ENCODE results near the gene CPPED1.
A peak's percentile ranks its signal among the peaks of the same experiment; 100 is the strongest.
"Not testable (repeated sequence)": the region's sequence is repeated elsewhere in the genome, so short reads cannot be mapped to it uniquely, and the experiment has no call there.

Gene CPPED1

DNA sequence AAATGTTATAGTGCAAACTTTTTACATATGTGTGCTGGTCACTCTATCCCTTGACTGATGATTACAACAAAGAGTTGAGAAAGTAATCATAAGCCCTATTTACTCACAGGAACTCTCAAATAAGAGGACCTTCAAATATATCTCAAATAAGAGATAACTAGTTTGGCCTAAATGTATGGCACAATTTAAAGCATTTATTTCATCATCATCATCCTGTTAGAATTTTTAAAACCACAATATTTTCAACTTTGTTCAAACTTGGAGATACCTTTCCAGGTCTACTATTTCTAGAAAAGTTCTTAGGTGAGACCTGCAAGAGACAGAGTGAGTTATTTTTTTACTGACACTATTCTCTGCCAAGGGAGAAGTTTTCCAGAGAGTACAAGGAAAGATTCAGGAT is 5.5 kb downstream of the CPPED1 start:
- H3K27ac Mint-ChIP-seq (ENCODE audit: low read depth), result no peak overlapping the region
- ATAC-seq (replicated peaks; ENCODE audit: extremely low read depth, poor library complexity, severe bottlenecking) (no peak), DNase-seq (ENCODE audit: low spot score in 2 of 2) (no peak)
- H3K4me3 Mint-ChIP-seq, result no peak overlapping the region
- H3K9me3 Mint-ChIP-seq, result no peaks in the 10 kb centered on the region
- peaks cover 7% of the 10 kb centered on the region for H3K36me3 Mint-ChIP-seq (ENCODE audit: insufficient read depth)
- peaks cover 20% of the 10 kb centered on the region for H3K4me1 Mint-ChIP-seq
- no peaks in the 10 kb centered on the region for H3K27me3 Mint-ChIP-seq

DNA sequence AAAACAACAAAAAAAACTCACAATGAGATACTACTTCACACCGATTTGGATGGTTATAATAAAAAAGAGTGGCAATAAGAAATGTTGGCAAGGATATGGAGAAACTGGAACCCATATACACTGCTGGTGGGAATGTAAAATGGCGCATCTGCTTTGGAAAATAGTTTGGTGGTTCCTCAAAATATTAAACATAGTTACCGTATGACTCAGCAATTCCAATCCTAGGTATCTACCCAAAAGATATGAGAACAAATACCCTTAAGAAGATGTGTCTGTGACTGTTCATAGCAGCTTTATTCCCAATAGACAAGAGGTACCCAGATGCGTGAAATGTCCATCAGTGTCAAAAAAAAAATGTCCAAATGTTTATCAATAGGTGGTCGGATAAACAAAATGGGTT is 7.2 kb downstream of the CPPED1 start:
- Mint-ChIP-seq H3K27ac (ENCODE audit: low read depth) (no peak overlapping the region), H3K27me3 (no peaks in the 10 kb centered on the region)

DNA sequence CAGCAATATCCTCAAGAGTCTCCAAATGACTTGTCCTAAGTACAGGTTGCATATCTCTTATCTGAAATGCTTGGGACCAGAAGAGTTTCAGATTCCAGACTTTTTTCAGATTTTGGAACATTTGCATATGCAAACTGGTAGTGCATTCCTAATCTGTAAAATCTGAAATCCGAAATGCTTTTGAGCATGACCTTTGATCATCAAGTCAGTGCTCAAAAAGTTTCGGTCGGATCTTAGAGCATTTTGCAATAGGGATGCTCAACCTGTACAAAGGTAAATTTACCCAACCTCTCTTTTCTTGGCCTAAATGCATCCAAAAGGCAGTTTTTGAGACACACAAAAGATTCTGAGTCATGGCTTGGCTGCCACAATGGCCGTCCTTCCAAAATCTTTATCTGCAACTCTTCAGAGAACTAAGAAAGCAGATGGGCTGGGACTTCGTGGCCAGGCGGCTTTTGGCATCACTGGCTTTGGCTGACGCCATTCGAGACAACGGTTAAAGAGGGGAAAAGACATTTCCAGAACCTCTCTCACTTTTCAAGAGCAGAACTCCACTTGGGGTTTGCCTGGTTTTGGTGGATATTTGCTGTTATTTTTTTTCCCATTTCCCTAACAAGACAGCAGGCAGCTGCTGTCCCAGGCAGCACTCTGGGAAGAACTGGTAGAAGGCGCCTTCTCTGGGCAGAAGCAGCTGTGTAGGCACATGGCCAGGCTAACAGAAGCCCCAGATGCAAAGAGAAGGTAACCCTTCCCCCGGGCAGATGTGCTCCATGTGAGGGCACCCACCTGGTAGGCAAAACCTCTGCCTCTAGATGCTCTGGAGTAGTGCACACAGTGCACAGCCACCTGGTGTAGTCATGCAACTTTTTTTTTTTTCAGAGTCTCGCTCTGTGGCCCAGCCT is 8.9 kb downstream of the CPPED1 start:
- H3K4me1 Mint-ChIP-seq, result peaks cover 8% of the 10 kb centered on the region
- H3K4me3 Mint-ChIP-seq, result no peak overlapping the region
- H3K36me3 Mint-ChIP-seq (ENCODE audit: insufficient read depth), result peaks cover 2% of the 10 kb centered on the region
- H3K9me3 Mint-ChIP-seq, result peaks cover 5% of the 10 kb centered on the region
- H3K27me3 Mint-ChIP-seq, result no peaks in the 10 kb centered on the region
- no peak for DNase-seq (ENCODE audit: low spot score in 2 of 2)
- no peak for ATAC-seq (replicated peaks; ENCODE audit: extremely low read depth, poor library complexity, severe bottlenecking)
- no peak overlapping the region for H3K27ac Mint-ChIP-seq (ENCODE audit: low read depth)

More for the DNA sequence above, 7.2 kb downstream of the CPPED1 start:
- peaks cover 2% of the 10 kb centered on the region for H3K36me3 Mint-ChIP-seq (ENCODE audit: insufficient read depth)
- no peak overlapping the region for H3K4me3 Mint-ChIP-seq
- peaks cover 5% of the 10 kb centered on the region for H3K9me3 Mint-ChIP-seq
- no peak for DNase-seq (ENCODE audit: low spot score in 2 of 2)
- peaks cover 11% of the 10 kb centered on the region for H3K4me1 Mint-ChIP-seq
- no peak for ATAC-seq (replicated peaks; ENCODE audit: extremely low read depth, poor library complexity, severe bottlenecking)

DNA sequence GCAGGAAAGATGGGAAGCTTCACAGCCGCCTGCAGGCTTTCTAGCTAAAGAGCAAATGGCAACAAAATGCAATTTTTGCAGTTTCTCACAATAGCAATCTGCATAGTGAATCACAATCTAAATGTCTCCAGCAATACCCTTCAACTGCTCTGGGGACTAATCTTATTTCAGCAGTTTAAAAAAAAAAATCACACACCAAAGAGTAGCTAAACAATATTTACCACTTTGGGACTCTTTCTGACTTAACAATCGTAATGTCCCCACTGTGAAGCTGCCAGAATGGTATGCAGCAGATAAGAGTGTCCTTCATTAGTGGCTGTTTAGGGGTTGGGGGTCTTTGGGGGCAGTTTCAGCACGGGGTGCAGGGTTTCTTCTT is 9.8 kb downstream of the CPPED1 start:
- Mint-ChIP-seq H3K4me1 (peaks cover 8% of the 10 kb centered on the region), H3K4me3 (no peak overlapping the region), H3K36me3 (ENCODE audit: insufficient read depth) (peaks cover 2% of the 10 kb centered on the region), H3K27me3 (no peaks in the 10 kb centered on the region), H3K9me3 (peaks cover 5% of the 10 kb centered on the region), H3K27ac (ENCODE audit: low read depth) (no peak overlapping the region)
- DNase-seq (ENCODE audit: low spot score in 2 of 2) (no peak), ATAC-seq (replicated peaks; ENCODE audit: extremely low read depth, poor library complexity, severe bottlenecking) (no peak)

DNA sequence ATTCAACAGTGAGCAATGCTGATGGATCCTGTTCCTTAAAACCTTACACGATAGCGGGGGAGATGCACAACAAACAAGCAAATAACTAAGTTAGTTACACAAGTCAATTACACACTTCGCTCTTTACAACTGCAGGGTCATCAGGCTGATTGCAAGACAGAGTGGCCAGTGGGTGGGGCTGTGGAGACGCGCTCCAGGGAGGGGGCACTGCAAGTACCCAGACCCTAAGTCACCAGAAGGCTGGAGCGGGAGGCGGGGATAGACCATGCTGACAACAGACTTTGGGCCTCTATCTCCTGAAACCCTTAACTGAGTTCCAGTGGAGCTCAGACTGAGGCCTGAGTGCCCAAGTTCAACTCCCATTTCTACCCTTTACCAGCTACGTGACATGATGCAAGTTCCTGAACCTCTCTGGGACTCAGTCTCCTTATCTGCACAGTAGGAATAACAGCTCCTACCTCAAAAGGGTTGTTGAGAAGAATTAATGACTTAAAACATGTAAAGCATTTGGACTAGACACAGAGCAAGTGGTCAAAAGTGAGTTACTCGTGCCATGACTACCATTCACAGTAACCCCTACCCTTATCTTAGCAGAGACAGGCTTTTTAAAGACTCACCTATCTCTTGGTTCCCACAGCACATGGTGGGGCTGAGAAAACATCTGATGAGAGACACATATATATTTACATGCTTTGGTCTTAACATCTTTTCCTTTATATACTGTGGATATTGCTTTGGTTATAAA is 10.4 kb downstream of the CPPED1 start:
- Mint-ChIP-seq H3K27ac (ENCODE audit: low read depth) (no peak overlapping the region), H3K4me3 (no peak overlapping the region), H3K27me3 (no peaks in the 10 kb centered on the region), H3K4me1 (peaks cover 8% of the 10 kb centered on the region), H3K36me3 (ENCODE audit: insufficient read depth) (peaks cover 2% of the 10 kb centered on the region), H3K9me3 (peaks cover 5% of the 10 kb centered on the region)
- no peak for DNase-seq (ENCODE audit: low spot score in 2 of 2)
- no peak for ATAC-seq (replicated peaks; ENCODE audit: extremely low read depth, poor library complexity, severe bottlenecking)

DNA sequence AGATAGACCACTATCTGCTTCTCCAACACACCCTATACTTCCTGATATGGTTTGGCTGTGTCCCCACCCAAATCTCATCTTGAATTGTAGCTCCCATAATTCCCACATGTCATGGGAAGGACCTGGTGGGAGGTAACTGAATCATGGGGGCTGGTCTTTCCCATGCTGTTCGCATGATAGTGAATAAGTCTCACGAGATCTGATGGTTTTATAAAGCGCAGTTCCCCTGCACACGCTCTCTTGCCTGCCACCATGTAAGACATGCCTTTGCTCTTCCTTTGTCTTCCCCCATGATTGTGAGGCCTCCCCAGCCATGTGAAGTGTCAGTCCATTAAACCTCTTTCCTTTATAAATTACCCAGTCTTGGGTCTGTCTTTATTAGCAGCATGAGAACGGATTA is 11.2 kb downstream of the CPPED1 start:
- not testable (repeated sequence) for ATAC-seq (replicated peaks; ENCODE audit: extremely low read depth, poor library complexity, severe bottlenecking); H3K27me3 Mint-ChIP-seq; H3K27ac Mint-ChIP-seq (ENCODE audit: low read depth); H3K4me3 Mint-ChIP-seq; H3K4me1 Mint-ChIP-seq; DNase-seq (ENCODE audit: low spot score in 2 of 2); H3K9me3 Mint-ChIP-seq; H3K36me3 Mint-ChIP-seq (ENCODE audit: insufficient read depth)

DNA sequence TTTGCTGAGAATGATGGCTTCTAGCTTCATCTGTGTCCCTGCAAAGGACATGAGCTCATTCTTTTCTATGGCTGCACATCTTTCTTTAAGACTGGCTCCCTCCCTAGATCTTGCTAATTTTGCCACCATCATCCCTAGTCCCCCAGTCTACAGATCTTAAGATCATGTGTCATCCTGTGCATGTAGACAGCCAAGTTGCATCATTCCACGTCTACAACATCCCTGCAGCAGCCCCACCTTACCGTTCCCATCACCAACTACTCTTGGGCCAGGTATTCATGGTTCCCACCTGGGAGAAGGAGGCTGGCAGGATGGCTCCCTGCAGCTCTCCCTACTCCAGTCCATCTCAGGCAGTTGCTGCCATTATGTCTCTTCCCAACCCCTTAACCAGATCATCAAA is 12.3 kb downstream of the CPPED1 start:
- no peak for DNase-seq (ENCODE audit: low spot score in 2 of 2)
- Mint-ChIP-seq H3K27ac (ENCODE audit: low read depth) (peak overlapping the region; percentile 17), H3K9me3 (peaks cover 5% of the 10 kb centered on the region), H3K36me3 (ENCODE audit: insufficient read depth) (peaks cover 2% of the 10 kb centered on the region), H3K27me3 (no peaks in the 10 kb centered on the region), H3K4me3 (no peak overlapping the region), H3K4me1 (peaks cover 8% of the 10 kb centered on the region)
- ATAC-seq (replicated peaks; ENCODE audit: extremely low read depth, poor library complexity, severe bottlenecking), result no peak

DNA sequence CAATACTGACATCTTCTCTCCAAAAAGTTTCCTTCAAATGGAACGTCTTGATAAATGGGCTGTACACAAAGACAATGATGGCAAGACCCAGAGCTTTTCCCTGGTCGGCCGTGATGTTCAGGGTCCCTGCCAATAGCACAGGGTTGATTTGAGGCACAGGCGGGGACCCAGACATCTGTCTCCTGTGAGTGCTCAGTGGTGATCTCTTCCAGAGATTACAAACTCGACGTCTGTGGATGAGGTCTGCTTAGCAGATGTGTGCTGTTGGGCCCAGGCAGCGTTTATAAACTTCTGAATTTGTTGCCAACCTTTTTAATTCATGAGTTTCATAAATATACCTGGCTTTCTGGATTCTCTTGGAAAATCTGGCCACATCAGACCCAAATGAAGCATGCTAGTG is 14.9 kb downstream of the CPPED1 start:
- Mint-ChIP-seq H3K4me1 (peaks cover 8% of the 10 kb centered on the region), H3K27me3 (no peaks in the 10 kb centered on the region)
- DNase-seq (ENCODE audit: low spot score in 2 of 2), result no peak

DNA sequence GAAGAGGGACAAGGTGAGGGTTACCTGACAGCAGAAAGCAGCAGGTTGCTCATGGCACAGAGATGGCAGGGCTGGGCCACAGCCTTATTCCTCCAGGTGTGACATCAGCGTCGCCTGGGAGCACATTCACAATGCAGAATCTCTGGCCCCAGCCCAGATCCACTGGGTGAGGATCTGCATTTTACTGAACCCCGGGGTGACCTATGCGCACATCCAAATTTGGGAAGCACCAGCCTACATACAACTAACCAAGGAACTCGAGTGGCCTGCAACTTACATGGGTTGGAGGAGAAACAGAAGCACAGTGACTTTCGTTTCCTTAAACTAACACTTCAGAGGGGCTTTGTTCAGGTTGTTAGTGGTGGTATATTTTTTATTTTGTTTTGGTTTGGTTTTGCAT is 17.6 kb downstream of the CPPED1 start:
- Mint-ChIP-seq H3K27ac (ENCODE audit: low read depth) (no peak overlapping the region), H3K27me3 (no peaks in the 10 kb centered on the region), H3K36me3 (ENCODE audit: insufficient read depth) (peaks cover 2% of the 10 kb centered on the region), H3K4me1 (peaks cover 12% of the 10 kb centered on the region), H3K4me3 (no peak overlapping the region), H3K9me3 (no peaks in the 10 kb centered on the region)
- ATAC-seq (replicated peaks; ENCODE audit: extremely low read depth, poor library complexity, severe bottlenecking) (no peak), DNase-seq (ENCODE audit: low spot score in 2 of 2) (no peak)

More for the DNA sequence above, 14.9 kb downstream of the CPPED1 start:
- Mint-ChIP-seq H3K4me3 (no peak overlapping the region), H3K27ac (ENCODE audit: low read depth) (no peak overlapping the region), H3K9me3 (peaks cover 5% of the 10 kb centered on the region), H3K36me3 (ENCODE audit: insufficient read depth) (peaks cover 2% of the 10 kb centered on the region)
- ATAC-seq (replicated peaks; ENCODE audit: extremely low read depth, poor library complexity, severe bottlenecking), result no peak

GRCh38 chr16:12784076-12784475 is 19.6 kb downstream of the CPPED1 start:
- Mint-ChIP-seq H3K27me3 (no peaks in the 10 kb centered on the region), H3K27ac (ENCODE audit: low read depth) (no peak overlapping the region), H3K4me1 (peaks cover 12% of the 10 kb centered on the region), H3K4me3 (no peak overlapping the region), H3K9me3 (no peaks in the 10 kb centered on the region), H3K36me3 (ENCODE audit: insufficient read depth) (peaks cover 4% of the 10 kb centered on the region)
- ATAC-seq (replicated peaks; ENCODE audit: extremely low read depth, poor library complexity, severe bottlenecking) (no peak), DNase-seq (ENCODE audit: low spot score in 2 of 2) (no peak)

- Mint-ChIP-seq H3K27ac (ENCODE audit: low read depth) (peak overlapping the region; percentile 20), H3K4me1 (peaks cover 12% of the 10 kb centered on the region), H3K9me3 (no peaks in the 10 kb centered on the region), H3K27me3 (no peaks in the 10 kb centered on the region), H3K36me3 (ENCODE audit: insufficient read depth) (peaks cover 3% of the 10 kb centered on the region), H3K4me3 (no peak overlapping the region)
- DNase-seq (ENCODE audit: low spot score in 2 of 2) (no peak), ATAC-seq (replicated peaks; ENCODE audit: extremely low read depth, poor library complexity, severe bottlenecking) (no peak)
Observed at GRCh38 chr16:12781777-12782176, 21.9 kb downstream of the CPPED1 start.

GRCh38 chr16:12780467-12780866 is 23.2 kb downstream of the CPPED1 start:
- no peaks in the 10 kb centered on the region for H3K27me3 Mint-ChIP-seq
- H3K4me3 Mint-ChIP-seq, result no peak overlapping the region
- H3K4me1 Mint-ChIP-seq, result peaks cover 12% of the 10 kb centered on the region
- H3K9me3 Mint-ChIP-seq, result no peaks in the 10 kb centered on the region
- no peak overlapping the region for H3K27ac Mint-ChIP-seq (ENCODE audit: low read depth)
- ATAC-seq (replicated peaks; ENCODE audit: extremely low read depth, poor library complexity, severe bottlenecking) (no peak), DNase-seq (ENCODE audit: low spot score in 2 of 2) (no peak)
- H3K36me3 Mint-ChIP-seq (ENCODE audit: insufficient read depth), result peaks cover 3% of the 10 kb centered on the region

DNA sequence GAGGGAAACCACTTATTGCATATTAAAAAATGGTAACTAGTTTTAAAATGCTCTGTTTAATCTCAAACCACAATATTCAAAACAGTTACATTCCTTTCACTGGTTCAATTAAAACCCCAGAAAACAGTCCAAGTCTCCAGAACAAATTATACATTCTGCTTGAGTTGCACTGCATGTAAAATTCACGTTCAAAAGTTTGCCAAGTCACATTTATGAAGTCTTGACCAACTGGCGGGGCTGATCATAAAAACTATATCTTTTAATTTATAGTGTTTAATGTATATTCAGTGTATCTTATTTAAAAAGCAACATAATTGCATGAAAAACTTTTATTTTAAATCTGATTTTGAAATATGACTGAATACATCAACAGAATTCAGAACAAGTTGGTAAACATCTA is 25.0 kb downstream of the CPPED1 start:
- Mint-ChIP-seq H3K4me3 (no peak overlapping the region), H3K27me3 (no peaks in the 10 kb centered on the region), H3K9me3 (no peaks in the 10 kb centered on the region), H3K27ac (ENCODE audit: low read depth) (no peak overlapping the region), H3K4me1 (peaks cover 12% of the 10 kb centered on the region), H3K36me3 (ENCODE audit: insufficient read depth) (peaks cover 8% of the 10 kb centered on the region)
- DNase-seq (ENCODE audit: low spot score in 2 of 2) (no peak), ATAC-seq (replicated peaks; ENCODE audit: extremely low read depth, poor library complexity, severe bottlenecking) (no peak)
